ENCODE data around the gene C2orf76.
"Not testable (repeated sequence)": the region's sequence is repeated elsewhere in the genome, so short reads cannot be mapped to it uniquely, and the experiment has no call there.

Gene C2orf76

DNA sequence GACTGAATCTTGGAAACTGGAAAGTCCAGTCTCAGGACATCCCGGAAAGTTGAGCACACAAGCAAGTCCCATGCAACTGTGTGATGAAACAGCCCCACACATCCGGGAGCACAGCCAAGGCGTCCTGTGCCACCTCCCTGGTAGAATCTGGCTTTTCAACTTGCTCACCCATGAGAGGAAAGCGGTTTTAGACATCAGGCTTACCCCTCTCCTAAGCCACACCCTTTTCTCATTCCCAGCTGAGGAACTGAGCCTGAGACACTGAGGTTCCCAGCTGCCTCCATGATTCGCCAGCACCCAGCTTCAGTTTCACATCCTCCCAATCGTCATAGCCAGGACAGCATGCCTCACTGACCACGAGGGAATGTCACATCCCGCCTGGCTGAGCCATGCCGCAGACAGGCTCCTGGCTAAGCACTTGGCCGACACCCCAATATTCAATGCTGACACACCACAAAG lies 82.7 kb downstream of the C2orf76 start:
- DNase-seq (ENCODE audit: extremely low read depth, low read depth): no peak

DNA sequence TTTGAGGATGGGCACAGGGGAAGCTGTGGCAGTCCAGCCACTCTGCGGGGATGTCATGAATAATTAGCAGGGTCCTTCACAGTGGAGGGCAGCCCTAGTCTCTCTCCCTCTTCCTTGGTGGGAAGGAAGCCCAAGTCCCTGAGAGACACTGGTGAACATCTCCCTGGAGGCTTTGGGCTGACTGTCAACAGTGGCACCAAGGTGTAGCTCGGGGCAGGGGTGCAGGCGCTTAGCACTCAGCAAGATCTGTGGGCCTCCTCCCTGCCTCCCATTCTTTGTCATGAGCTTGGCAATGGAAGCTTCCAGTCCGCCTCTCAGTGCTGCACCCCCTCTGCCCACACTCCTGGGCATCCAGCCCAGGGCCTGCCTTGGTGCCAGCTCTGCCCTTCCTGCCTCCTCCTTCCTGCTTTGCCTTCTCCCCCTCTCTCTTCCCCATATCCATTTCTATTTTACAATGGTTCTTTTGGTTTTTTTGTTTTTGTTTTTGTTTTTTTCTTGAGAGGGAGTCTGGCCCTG lies 83.6 kb downstream of the C2orf76 start:
- TF ChIP-seq, protein P1, sequence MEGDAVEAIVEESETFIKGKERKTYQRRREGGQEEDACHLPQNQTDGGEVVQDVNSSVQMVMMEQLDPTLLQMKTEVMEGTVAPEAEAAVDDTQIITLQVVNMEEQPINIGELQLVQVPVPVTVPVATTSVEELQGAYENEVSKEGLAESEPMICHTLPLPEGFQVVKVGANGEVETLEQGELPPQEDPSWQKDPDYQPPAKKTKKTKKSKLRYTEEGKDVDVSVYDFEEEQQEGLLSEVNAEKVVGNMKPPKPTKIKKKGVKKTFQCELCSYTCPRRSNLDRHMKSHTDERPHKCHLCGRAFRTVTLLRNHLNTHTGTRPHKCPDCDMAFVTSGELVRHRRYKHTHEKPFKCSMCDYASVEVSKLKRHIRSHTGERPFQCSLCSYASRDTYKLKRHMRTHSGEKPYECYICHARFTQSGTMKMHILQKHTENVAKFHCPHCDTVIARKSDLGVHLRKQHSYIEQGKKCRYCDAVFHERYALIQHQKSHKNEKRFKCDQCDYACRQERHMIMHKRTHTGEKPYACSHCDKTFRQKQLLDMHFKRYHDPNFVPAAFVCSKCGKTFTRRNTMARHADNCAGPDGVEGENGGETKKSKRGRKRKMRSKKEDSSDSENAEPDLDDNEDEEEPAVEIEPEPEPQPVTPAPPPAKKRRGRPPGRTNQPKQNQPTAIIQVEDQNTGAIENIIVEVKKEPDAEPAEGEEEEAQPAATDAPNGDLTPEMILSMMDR (IDR thresholded peaks at IDR 0.05; ENCODE audit: low read depth, low read length): no peak

More for the DNA sequence above, 82.7 kb downstream of the C2orf76 start:
- TF ChIP-seq, protein P1 (IDR thresholded peaks at IDR 0.05; ENCODE audit: low read depth, low read length): no peak

DNA sequence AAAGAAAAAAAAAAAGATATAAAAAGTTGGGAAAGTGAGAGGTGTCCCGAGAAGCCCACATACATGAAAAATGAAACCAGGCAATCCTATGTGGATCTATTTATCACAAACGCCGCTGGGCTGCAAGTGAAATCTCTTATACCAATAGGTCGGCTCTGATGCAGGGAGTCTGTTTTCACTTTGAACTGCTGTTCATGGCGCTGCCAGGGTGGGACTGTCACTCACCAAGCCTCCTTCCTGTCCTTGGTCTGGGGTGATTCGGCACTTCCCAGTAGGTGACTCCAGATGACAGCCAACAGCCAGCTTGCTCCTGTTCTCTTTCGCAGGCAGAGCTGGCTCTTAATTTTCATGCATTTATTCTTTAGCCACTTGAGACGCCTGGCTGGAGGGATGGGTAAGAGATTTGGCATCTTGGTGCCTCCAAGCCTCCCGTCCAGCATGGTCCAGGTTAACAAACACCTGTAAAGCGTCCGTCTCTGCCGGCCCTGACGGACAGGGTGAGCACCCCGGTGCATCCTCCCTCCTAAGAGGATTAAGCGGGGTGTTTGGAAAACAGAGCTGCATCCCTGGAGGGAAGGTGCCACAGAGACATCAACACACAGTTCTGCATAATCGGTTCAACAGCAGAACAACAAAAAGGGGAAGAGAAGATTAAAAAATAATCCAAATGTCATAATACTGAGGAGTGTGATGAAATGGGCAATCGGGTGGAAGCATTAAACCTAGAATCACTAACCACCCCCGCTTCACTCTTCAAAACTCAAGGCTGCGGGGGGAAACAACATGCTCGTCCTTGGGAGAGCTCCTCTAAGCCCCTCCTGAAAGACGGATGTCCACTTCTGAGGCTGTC lies 84.3 kb downstream of the C2orf76 start:
- TF ChIP-seq, protein P1 (IDR thresholded peaks at IDR 0.05; ENCODE audit: low read depth, low read length): no peak
- DNase-seq (ENCODE audit: extremely low read depth, low read depth): no peak

More for the DNA sequence above, 83.6 kb downstream of the C2orf76 start:
- DNase-seq (ENCODE audit: extremely low read depth, low read depth): no peak

DNA sequence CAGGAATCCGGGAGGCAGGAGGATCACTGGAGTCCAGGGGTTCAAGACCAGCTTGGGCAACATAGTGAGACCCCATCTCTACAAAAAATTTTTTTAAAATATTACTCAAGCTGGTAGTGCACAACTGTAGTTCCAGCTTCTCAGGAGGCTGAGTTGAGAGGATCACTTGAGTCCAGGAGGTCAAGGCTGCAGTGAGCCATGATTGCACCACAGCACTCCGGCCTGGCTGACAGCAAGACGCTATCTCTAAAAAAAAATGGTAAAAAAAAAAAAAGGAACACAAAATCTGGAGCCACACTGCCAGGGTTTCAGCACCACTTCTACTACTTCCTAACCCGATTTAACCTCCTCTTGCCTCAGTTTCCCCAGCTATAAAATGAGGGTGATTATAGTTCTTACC lies 86.0 kb downstream of the C2orf76 start:
- TF ChIP-seq, protein P1 (IDR thresholded peaks at IDR 0.05; ENCODE audit: low read depth, low read length): no peak
- no peak for DNase-seq (ENCODE audit: extremely low read depth, low read depth)

DNA sequence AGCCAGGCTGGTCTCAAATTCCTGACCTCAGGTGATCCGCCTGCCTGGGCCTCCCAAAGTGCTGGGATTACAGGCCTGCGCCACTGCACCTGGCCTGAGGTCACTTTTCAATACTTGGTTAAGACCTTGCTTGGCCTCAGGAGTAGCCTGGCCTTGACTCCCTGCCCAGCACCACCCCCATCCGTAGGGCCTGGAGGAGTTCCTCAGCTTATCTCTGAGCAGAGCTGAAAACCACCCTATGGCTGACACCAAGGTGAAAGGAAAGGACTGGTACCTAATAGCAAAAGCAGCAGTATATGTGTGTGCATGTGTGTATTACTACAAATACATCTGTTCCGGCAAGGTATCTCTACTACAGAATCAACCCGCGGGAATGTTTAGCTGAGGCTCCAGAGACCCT lies 87.0 kb downstream of the C2orf76 start:
- no peak for DNase-seq (ENCODE audit: extremely low read depth, low read depth)
- TF ChIP-seq, protein P1 (IDR thresholded peaks at IDR 0.05; ENCODE audit: low read depth, low read length): no peak

DNA sequence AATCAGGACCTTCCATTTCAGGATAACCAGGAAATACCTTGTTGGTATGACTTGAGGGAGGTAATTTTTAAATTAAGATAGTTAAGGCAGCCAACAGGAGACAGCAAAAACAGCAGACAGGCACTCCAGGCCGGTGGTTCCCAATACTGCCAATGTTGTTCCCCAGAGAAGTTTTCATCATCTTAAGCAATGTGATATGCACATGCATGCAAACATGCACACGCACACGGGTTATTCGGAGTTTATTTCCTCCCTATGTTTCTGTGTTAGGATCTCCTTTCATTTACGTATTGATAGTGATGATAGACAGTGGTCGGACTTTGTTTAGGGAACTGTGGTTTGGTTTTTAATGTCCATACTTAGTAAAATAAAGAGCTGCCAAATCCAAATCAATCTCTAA lies 87.7 kb downstream of the C2orf76 start:
- TF ChIP-seq, protein P1 (IDR thresholded peaks at IDR 0.05; ENCODE audit: low read depth, low read length): no peak
- DNase-seq (ENCODE audit: extremely low read depth, low read depth): no peak

DNA sequence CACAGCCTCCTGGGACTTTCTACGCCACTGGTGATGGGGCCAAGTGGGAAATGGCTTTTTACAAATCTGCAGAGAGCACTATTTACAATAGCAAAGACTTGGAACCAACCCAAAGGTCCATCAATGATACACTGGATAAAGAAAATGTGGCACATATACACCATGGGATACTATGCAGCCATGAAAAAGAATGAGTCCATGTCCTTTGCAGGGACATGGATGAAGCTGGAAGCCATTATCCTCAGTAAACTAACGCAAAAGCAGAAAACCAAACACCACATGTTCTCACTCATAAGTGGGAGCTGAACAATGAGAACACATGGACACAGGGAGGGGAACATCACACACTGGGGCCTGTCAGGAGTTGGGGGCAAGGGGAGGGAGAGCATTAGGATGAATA lies 88.2 kb downstream of the C2orf76 start:
- DNase-seq (ENCODE audit: extremely low read depth, low read depth): not testable (repeated sequence)

Measured in AG09319 (cell line).